Keratinocyte (primary cell): ENCODE data around the gene SLC10A3. TPM values are rescaled to one million over a fixed set of nuclear protein-coding genes. Genes with fewer than 3 reads are reported as not detected.

Experiments used
- DNase-seq: peaks from one replicate; pipeline ENCODE4 v3.0.0-alpha.2; 2011; ENCODE audit warnings: low read depth, missing footprints, low spot score
- FAIRE-seq: peaks from 2 replicates; lab custom pipeline; 2011; peaks lifted over from hg19 to GRCh38; lab: Jason Lieb, UNC
- H2AFZ ChIP-seq: 2 replicates; pipeline ENCODE4 v1.6.0; 2012; ENCODE audit warnings: low read length, control low read depth, inconsistent platforms; ENCODE audit not compliant: control insufficient read depth
- H3K27ac ChIP-seq: 2 replicates; pipeline ENCODE4 v1.5.1; 2011; ENCODE audit warnings: low read length; ENCODE audit not compliant: control insufficient read depth, insufficient read depth
- H3K27me3 ChIP-seq: 3 replicates; pipeline ENCODE4 v1.6.0; 2011; ENCODE audit warnings: low read length; ENCODE audit not compliant: control insufficient read depth, insufficient read depth; ENCODE audit errors: extremely low read depth
- H3K36me3 ChIP-seq, 2 experiments: 2 replicates in 1 of 2; 3 replicates in 1 of 2; pipeline ENCODE4 v1.5.1; 2011; ENCODE audit warnings: low read length in 2 of 2, mild to moderate bottlenecking in 1 of 2; ENCODE audit not compliant: control insufficient read depth in 2 of 2, insufficient read depth in 2 of 2; ENCODE audit errors: extremely low read depth in 1 of 2
- H3K4me1 ChIP-seq: 3 replicates; pipeline ENCODE4 v1.5.1; 2011; ENCODE audit warnings: low read length; ENCODE audit not compliant: control insufficient read depth, insufficient read depth; ENCODE audit errors: extremely low read depth
- H3K4me2 ChIP-seq: 3 replicates; pipeline ENCODE4 v1.6.0; 2011; ENCODE audit warnings: low read depth, low read length; ENCODE audit not compliant: control insufficient read depth, insufficient read depth; ENCODE audit errors: extremely low read depth
- H3K4me3 ChIP-seq, 3 experiments: fragments of 200-600 bp in 1 of 3; sonication (generic) in 1 of 3; 2 replicates in 2 of 3; 3 replicates in 1 of 3; pipeline ENCODE4 v1.5.1; 2011 to 2016; ENCODE audit warnings: low read length in 3 of 3, mild to moderate bottlenecking in 3 of 3, control low read depth in 2 of 3, inconsistent platforms in 1 of 3, low read depth in 1 of 3, mixed read lengths in 1 of 3, mixed run types in 1 of 3, moderate library complexity in 1 of 3; ENCODE audit not compliant: control insufficient read depth in 2 of 3, insufficient read depth in 2 of 3; ENCODE audit errors: extremely low read depth in 1 of 3
- H3K79me2 ChIP-seq: 2 replicates; pipeline ENCODE4 v1.6.0; 2012; ENCODE audit warnings: low read length; ENCODE audit not compliant: control insufficient read depth, insufficient read depth
- H3K9ac ChIP-seq: 3 replicates; pipeline ENCODE4 v1.6.0; 2011; ENCODE audit warnings: low read length; ENCODE audit not compliant: control insufficient read depth, insufficient read depth; ENCODE audit errors: extremely low read depth
- H3K9me1 ChIP-seq: 3 replicates; pipeline ENCODE4 v1.6.0; 2011; ENCODE audit warnings: low read length; ENCODE audit not compliant: control insufficient read depth, insufficient read depth; ENCODE audit errors: extremely low read depth
- H3K9me3 ChIP-seq: 2 replicates; pipeline ENCODE4 v1.5.1; 2012; ENCODE audit warnings: low read depth, low read length; ENCODE audit not compliant: control insufficient read depth
- H4K20me1 ChIP-seq: 3 replicates; pipeline ENCODE4 v1.6.0; 2011; ENCODE audit warnings: low read length; ENCODE audit not compliant: control insufficient read depth, insufficient read depth; ENCODE audit errors: extremely low read depth
- CTCF ChIP-seq, 3 experiments: IDR thresholded peaks in 1 of 3; conservative IDR thresholded peaks in 1 of 3; optimal IDR thresholded peaks in 1 of 3; 2 replicates in 2 of 3; 3 replicates in 1 of 3; pipeline versions ENCODE3 to v1.5.1; 2011; ENCODE audit warnings: low read length in 3 of 3, mild to moderate bottlenecking in 3 of 3, moderate library complexity in 2 of 3, control low read depth in 1 of 3, inconsistent platforms in 1 of 3; ENCODE audit not compliant: insufficient read depth in 2 of 3; ENCODE audit errors: extremely low read depth in 1 of 3
- EZH2 ChIP-seq: IDR thresholded peaks from one replicate; pipeline ENCODE4 v1.6.1; 2012; ENCODE audit warnings: inconsistent platforms, mild to moderate bottlenecking, low read length, moderate library complexity
- dilution Hi-C: fragments of 300-500 bp; cut with MboI; formaldehyde crosslinking; loops from one replicate; pipeline ENCODE4 v1.7.0; 2020; ENCODE audit warnings: low sequenced_read_pairs; ENCODE audit not compliant: extremely low pct_ligation_motif_present
- polyA plus RNA-seq, 5 experiments: library from polyadenylated mRNA; depleted of rRNA in 3 of 5; stranded (reverse) in 3 of 5; stranded (forward) in 1 of 5; unstranded in 1 of 5; fragments of >200 nt; gene quantifications; 1 replicate in 1 of 5; 2 replicates in 3 of 5; 3 replicates in 1 of 5; pipeline versions ENCODE4 v1.2.1 to v1.2.3, GENCODE V29; 2011 to 2012; ENCODE audit warnings: missing spikeins in 2 of 5, low read depth in 1 of 5, low replicate concordance in 1 of 5

SLC10A3 gene
- polyA plus RNA-seq, 1 donor (not counting 4 experiments of a cell fraction or from before 2014, with no cell fraction given), result 8.1 TPM

- TF ChIP-seq CTCF (optimal IDR thresholded peaks at IDR 0.05 in 1 of 3, IDR thresholded peaks at IDR 0.05 in 1 of 3, conservative IDR thresholded peaks at IDR 0.05 in 1 of 3; ENCODE audit: extremely low read depth in 1 of 3, insufficient read depth in 2 of 3, low read length in 3 of 3), result no peak
- TF ChIP-seq EZH2, result no peak
- Histone ChIP-seq H3K36me3 (peaks cover 10 to 13% of the 10 kb centered on the region in 2 experiments), H3K27ac (no peak overlapping the region), H3K27me3 (no peaks in the 10 kb centered on the region), H3K4me3 (no peak overlapping the region), H3K9me3 (no peaks in the 10 kb centered on the region), H4K20me1 (no peaks in the 10 kb centered on the region), H3K9ac (no peak overlapping the region), H3K79me2 (no peaks in the 10 kb centered on the region), H3K4me1 (peaks cover 3% of the 10 kb centered on the region), H2AFZ (no peak overlapping the region), H3K4me2 (no peak overlapping the region), H3K9me1 (no peaks in the 10 kb centered on the region)
- dilution Hi-C loops, result no loop called here
- FAIRE-seq (no peak), DNase-seq (no peak)
Observed at GRCh38 chrX:154535892-154536291, 45.5 kb upstream of the SLC10A3 start.

- Histone ChIP-seq H3K36me3 (peaks cover 10 to 13% of the 10 kb centered on the region in 2 experiments), H3K4me2 (no peak overlapping the region), H2AFZ (no peak overlapping the region), H3K4me1 (no peaks in the 10 kb centered on the region), H3K27me3 (no peaks in the 10 kb centered on the region), H3K9ac (no peak overlapping the region), H4K20me1 (no peaks in the 10 kb centered on the region), H3K27ac (no peak overlapping the region), H3K9me1 (no peaks in the 10 kb centered on the region), H3K4me3 (no peak overlapping the region), H3K79me2 (no peaks in the 10 kb centered on the region), H3K9me3 (no peaks in the 10 kb centered on the region)
- DNase-seq (no peak), FAIRE-seq (no peak)
- dilution Hi-C loops, result no loop called here
- TF ChIP-seq CTCF (optimal IDR thresholded peaks at IDR 0.05 in 1 of 3, IDR thresholded peaks at IDR 0.05 in 1 of 3, conservative IDR thresholded peaks at IDR 0.05 in 1 of 3; ENCODE audit: extremely low read depth in 1 of 3, insufficient read depth in 2 of 3, low read length in 3 of 3) (peak in 2 of 3 experiments; percentile 81 to 99), EZH2 (no peak)
Observed at GRCh38 chrX:154534526-154535322, 44.3 kb upstream of the SLC10A3 start.
